Kidney (tissue), 14 donors: ENCODE data around the gene KRT10. TPM values are rescaled to one million over a fixed set of nuclear protein-coding genes. Genes with fewer than 3 reads are reported as not detected.

Source experiments
- DNase-seq, 5 donors: peaks; one replicate each; pipeline ENCODE4 v3.0.0-alpha.2; 2013 to 2020
- FAIRE-seq: peaks from 2 replicates; lab custom pipeline; 2012; peaks lifted over from hg19 to GRCh38; lab: Jason Lieb, UNC
- H3K27ac ChIP-seq, 2 donors: one replicate each; pipeline ENCODE4 v1.7.0; 2013; ENCODE audit warnings: low read depth in 2 of 2, low read length in 2 of 2, inconsistent platforms in 1 of 2
- H3K27me3 ChIP-seq: one replicate; pipeline ENCODE4 v1.7.1; 2013; ENCODE audit warnings: low read length, inconsistent platforms; ENCODE audit not compliant: control insufficient read depth, insufficient read depth
- H3K36me3 ChIP-seq, 3 donors: one replicate each; pipeline versions ENCODE4 v1.7.0 to v1.7.1; 2013; ENCODE audit warnings: low read length in 3 of 3, control low read depth in 1 of 3, inconsistent platforms in 1 of 3; ENCODE audit not compliant: insufficient read depth in 3 of 3, control insufficient read depth in 2 of 3
- H3K4me1 ChIP-seq, 3 donors: one replicate each; pipeline versions ENCODE4 v1.7.0 to v1.7.1; 2013; ENCODE audit warnings: low read length in 3 of 3, inconsistent platforms in 1 of 3, low read depth in 1 of 3; ENCODE audit not compliant: control insufficient read depth in 2 of 3, insufficient read depth in 2 of 3
- H3K4me3 ChIP-seq, 3 donors: one replicate each; pipeline versions ENCODE4 v1.7.0 to v1.8.1; 2013; ENCODE audit warnings: low read length in 3 of 3, control low read depth in 1 of 3, inconsistent platforms in 1 of 3
- H3K9ac ChIP-seq, 3 donors: one replicate each; pipeline versions ENCODE4 v1.7.0 to v1.7.1; 2013; ENCODE audit warnings: low read length in 3 of 3, control low read depth in 1 of 3, inconsistent platforms in 1 of 3
- H3K9me3 ChIP-seq, 3 donors: one replicate each; pipeline versions ENCODE4 v1.7.0 to v1.7.1; 2013; ENCODE audit warnings: low read length in 3 of 3, control low read depth in 1 of 3, inconsistent platforms in 1 of 3; ENCODE audit not compliant: control insufficient read depth in 2 of 3, insufficient read depth in 1 of 3
- intact Hi-C: fragments of 100-400 bp; cut with DNase I; formaldehyde crosslinking; loops from one replicate; pipeline ENCODE4 v1.11.1; 2022
- polyA plus RNA-seq: library from polyadenylated mRNA; stranded (reverse); fragments of 350-450 nt; fragmentation: Illumina TruSeq; extraction: RNeasy Lipid Tissue Mini Kit (QIAGEN cat#74804); gene quantifications from one replicate; pipeline ENCODE4 v1.2.3, GENCODE V29; 2014; ENCODE audit warnings: low read depth, low replicate concordance; ENCODE audit not compliant: insufficient read depth
- total RNA-seq: library from RNA; stranded (reverse); fragmentation: NEBNext Ultra II Directional; extraction: Animal tissue kit (Norgen Biotek cat#: 25700); gene quantifications from one replicate; pipeline ENCODE4 v1.2.1, GENCODE V29; 2021
- TF ChIP-seq, protein P1 (sequence below): IDR thresholded peaks from 3 replicates; pipeline ENCODE4 v1.5.1; 2012; ENCODE audit warnings: mild to moderate bottlenecking, moderate library complexity, borderline replicate concordance; ENCODE audit not compliant: insufficient read depth; ENCODE audit errors: extremely low read depth
- donor health status: control.
- donor health status: control.
- donor health status: control.
- donor health status: control.
- donor health status: control.
- donor health status: DM: yes; HTN: yes; CAD: no.
- donor health status: Normal renal cell carcinoma (clear cell type).

KRT10 gene
- total and polyA plus RNA-seq, 2 donors from 2014 or later, result 47.9 to 50.9 TPM

DNA sequence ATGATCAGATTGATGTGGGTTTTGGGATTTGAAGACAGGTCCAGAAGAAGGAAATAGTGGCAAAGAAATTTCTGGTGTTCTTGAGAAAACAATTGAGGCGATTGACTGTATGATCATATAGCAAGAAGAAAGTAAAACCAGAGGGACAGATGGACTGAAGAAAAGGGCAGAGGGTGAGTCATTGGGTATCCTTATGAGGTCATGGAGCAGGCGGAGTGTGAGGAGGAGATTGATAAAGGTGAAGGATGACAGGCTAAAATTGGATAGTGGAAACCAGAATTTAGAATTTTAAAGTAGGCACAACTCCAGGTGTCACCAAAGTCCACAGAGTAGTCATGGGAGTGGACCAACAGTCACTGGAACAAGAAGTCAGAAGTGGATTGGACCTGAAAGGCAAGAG, 21.3 kb downstream of the KRT10 start:
- TF ChIP-seq, protein P1, sequence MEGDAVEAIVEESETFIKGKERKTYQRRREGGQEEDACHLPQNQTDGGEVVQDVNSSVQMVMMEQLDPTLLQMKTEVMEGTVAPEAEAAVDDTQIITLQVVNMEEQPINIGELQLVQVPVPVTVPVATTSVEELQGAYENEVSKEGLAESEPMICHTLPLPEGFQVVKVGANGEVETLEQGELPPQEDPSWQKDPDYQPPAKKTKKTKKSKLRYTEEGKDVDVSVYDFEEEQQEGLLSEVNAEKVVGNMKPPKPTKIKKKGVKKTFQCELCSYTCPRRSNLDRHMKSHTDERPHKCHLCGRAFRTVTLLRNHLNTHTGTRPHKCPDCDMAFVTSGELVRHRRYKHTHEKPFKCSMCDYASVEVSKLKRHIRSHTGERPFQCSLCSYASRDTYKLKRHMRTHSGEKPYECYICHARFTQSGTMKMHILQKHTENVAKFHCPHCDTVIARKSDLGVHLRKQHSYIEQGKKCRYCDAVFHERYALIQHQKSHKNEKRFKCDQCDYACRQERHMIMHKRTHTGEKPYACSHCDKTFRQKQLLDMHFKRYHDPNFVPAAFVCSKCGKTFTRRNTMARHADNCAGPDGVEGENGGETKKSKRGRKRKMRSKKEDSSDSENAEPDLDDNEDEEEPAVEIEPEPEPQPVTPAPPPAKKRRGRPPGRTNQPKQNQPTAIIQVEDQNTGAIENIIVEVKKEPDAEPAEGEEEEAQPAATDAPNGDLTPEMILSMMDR, result no peak
- no peak for DNase-seq
- peaks cover 0 to 3% (median 0%) of the 10 kb centered on the region in 3 donors for H3K4me1 ChIP-seq
- H3K36me3 ChIP-seq, result no peaks in the 10 kb centered on the region
- no peak overlapping the region for H3K4me3 ChIP-seq
- no peak for FAIRE-seq
- H3K27me3 ChIP-seq, result peaks cover 2% of the 10 kb centered on the region
- intact Hi-C loops, result no loop called here
- H3K9ac ChIP-seq, result no peak overlapping the region
- H3K9me3 ChIP-seq, result no peaks in the 10 kb centered on the region
- no peak overlapping the region for H3K27ac ChIP-seq

DNA sequence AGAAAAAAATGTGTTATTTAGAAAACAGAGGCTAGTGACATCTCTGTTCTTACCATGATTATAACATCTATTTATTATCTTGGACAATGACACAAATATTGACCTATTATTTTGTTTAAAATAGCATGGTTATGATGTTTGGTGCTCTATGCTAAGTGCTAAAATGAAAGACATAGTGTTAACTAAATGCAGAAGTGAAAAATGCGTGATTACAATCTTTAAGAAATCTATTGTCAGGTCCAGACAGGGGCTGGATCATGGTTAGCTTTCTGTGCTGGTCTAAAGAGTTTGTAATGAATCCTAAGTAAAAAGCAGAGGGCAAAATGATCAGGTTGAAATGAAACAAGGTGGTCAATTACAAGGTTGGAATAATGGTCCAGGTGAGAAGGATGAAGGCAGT, 22.0 kb downstream of the KRT10 start:
- TF ChIP-seq, protein P1, result no peak
- Histone ChIP-seq H3K4me1 (peaks cover 0 to 3% (median 0%) of the 10 kb centered on the region in 3 donors), H3K4me3 (no peak overlapping the region), H3K9me3 (no peaks in the 10 kb centered on the region), H3K9ac (no peak overlapping the region), H3K27me3 (peaks cover 2% of the 10 kb centered on the region), H3K27ac (no peak overlapping the region), H3K36me3 (no peaks in the 10 kb centered on the region)
- DNase-seq (no peak), FAIRE-seq (no peak)
- intact Hi-C loops, result no loop called here

DNA sequence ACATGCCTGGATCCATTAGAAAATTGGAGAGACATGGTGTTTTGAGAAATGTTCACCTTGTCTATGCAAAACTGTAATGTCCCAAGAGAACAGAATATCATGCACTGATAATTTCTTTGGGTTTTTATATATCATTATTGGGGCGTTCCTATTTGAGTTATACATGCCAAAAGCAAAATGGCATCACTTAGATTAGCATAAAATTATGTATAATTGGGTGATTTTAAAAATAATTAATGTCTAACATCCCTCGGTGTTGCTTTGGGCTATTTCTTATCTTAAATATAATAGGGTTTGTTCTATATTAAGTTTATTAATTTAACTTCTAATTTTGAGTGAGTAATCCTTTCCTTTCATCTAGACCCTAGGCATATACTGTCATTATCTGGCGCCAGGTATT, 22.6 kb downstream of the KRT10 start, which contains the start of gene KRT28:
KRT28 (minus strand) TSS at position 101 of the 400 bp plus-strand sequence; CDS start at position 35, 66 bp downstream.
- Histone ChIP-seq H3K9ac (no peak within 1 kb of the TSS), H3K4me3 (no peak within 1 kb of the TSS), H3K36me3 (no peaks in the 10 kb centered on the region), H3K9me3 (no peaks in the 10 kb centered on the region), H3K4me1 (peaks cover 0 to 3% (median 0%) of the 10 kb centered on the region in 3 donors), H3K27me3 (peaks cover 2% of the 10 kb centered on the region), H3K27ac (no peak within 1 kb of the TSS)
- TF ChIP-seq, protein P1, result no peak
- DNase-seq (no peak), FAIRE-seq (no peak)
- intact Hi-C loops, result no loop called here

DNA sequence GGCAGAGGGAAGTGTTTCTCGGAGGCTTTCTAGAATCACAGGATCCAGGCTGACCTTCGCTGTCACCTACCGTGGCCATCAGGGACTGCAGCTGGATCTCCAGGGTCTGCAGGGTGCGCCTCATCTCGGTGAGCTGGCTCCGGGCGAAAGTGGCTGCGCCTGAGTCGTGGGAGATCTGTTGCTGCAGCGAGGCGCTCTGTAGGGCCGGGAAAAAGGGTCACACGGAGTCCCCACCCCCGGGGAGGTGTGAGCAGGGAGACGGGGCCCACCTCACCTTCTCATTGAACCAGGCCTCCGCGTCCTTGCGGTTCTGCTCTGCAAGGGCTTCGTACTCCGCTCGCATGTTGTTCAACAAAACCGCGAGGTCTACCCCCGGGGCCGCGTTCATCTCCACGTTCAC, 25.6 kb downstream of the KRT10 start:
- H3K27ac ChIP-seq, result no peak overlapping the region
- no peak overlapping the region for H3K4me3 ChIP-seq
- no peaks in the 10 kb centered on the region for H3K36me3 ChIP-seq
- DNase-seq (no peak), FAIRE-seq (no peak)
- peaks cover 2% of the 10 kb centered on the region for H3K27me3 ChIP-seq
- H3K9ac ChIP-seq, result no peak overlapping the region
- intact Hi-C loops, result no loop called here
- H3K4me1 ChIP-seq, result no peaks in the 10 kb centered on the region
- TF ChIP-seq, protein P1, result no peak
- no peaks in the 10 kb centered on the region for H3K9me3 ChIP-seq
